ACHN (cell line): ENCODE measurements around the gene VDAC2.

Experiments
- DNase-seq: peaks from one replicate; pipeline ENCODE4 v3.0.0-alpha.2; 2015
- in situ Hi-C: cut with HindIII; loops from 2 replicates; pipeline ENCODE4 v1.10.0; 2017; ENCODE audit warnings: low sequenced_read_pairs, low pct_ligation_motif_present, low pct_unique_long_range_greater_than_20kb

VDAC2 gene

GRCh38 chr10:75240329-75241076 is 29.9 kb downstream of the VDAC2 start:
- no peak for DNase-seq
- in situ Hi-C loops = no loop called here

- in situ Hi-C loops = no loop called here
- no peak for DNase-seq
Measured at GRCh38 chr10:75243426-75243825, 32.8 kb downstream of the VDAC2 start.

DNA sequence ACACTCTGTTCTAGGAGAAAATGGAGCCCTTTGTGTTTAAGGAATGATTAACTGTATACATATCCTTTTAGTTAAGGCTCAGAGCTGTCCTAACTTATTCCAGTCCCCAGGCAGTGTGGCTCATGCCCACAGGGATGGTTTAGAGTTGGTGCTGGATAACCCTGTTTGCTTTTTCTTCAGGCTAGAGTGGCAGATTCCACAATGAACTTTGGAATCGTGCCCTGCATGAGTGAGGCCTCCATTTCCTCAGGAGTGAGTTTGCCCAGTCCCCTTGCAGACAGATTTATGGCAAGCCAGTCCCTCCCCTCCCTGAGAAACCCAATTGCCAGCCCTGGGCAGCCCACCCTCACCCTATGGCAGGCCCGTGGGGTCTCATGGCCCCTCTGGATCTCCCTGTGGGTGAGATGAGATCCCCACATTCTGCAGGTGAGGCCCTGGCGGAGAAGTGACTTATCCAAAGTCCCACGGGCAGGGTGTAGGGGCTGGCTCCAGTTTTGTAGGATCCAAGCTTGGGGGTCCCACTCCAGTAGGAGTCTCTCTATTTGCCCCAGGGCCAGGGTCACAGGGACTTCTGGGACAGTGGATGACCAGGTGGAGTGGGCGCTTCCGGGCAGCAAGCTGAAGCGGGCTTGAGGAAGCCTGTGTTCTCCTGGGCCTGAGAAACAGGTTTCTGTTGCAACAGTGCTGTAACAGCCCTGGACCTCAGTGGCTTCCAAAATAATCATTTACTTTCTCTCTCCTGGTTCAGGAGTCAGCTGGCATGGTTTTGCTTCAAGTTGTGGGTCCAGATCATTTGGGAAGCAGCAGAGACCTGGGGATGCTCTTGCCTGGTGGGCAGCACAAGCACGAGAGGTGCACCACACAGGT is 34.1 kb downstream of the VDAC2 start:
- DNase-seq = no peak
- in situ Hi-C loops = no loop called here

DNA sequence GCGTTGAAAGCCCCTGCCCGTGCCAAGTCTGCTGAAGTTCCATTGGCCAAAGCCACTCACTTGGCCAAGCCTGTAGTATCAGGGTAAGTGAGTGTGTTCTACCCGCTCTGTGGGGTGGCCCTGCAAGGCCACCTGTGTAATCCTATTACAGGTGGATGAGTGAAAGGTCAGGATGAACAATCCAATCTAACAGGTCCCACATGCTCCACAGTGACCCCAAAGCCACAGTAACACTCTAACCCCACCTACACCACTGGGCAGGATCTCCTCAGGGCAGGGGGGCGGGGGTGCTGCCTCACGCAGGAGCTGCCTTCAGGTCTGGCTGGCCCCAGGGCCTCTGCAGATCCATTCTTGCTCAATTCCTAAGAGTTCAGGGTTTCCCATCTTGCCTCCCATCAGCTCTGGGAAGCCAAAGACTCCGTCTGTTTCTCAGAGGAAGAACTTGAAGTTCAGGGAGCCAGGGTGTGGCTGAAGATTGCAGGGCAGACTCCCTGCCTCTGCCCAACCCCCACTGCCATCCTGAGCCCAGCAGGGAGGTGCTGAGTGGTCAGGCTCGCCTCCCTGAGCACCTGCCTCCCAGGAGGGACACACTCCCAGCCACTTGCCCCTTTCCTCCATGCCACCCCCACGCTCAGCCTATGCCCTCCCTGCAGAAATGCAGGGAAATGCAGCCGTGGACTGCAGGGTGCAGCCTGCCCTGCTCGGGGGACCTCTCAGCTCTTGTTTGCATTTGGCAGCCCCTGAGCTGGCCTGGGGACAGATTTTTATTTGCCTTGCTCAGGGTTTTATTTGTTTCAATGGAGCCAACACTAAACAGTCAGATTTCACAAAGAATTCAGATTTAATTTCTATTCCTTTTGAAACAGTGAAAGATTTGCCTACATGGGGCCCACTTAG is 35.0 kb downstream of the VDAC2 start:
- no peak for DNase-seq
- in situ Hi-C loops = no loop called here

- no peak for DNase-seq
- in situ Hi-C loops = no loop called here
Measured at GRCh38 chr10:75246506-75246905, 35.9 kb downstream of the VDAC2 start.

DNA sequence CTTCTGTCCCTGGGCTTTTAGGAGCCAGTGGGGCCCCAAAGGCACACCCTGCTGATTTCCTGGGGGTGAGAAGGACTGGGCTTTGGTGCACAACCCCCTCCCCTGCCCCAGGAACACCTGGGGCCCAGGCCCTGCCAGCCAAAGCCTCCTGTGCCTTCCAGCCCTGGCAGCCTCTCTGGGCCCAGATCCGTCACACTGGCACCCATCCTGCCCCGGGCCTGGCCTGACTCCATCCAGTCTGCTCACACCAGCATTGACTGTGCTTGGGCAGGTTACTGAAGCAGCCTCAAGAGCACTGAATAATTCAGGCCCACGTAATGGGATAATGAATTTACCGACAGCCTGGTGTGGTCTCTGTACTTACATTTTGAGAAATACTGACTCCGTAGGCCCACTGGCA is 37.2 kb downstream of the VDAC2 start:
- in situ Hi-C loops = no loop called here
- no peak for DNase-seq

DNA sequence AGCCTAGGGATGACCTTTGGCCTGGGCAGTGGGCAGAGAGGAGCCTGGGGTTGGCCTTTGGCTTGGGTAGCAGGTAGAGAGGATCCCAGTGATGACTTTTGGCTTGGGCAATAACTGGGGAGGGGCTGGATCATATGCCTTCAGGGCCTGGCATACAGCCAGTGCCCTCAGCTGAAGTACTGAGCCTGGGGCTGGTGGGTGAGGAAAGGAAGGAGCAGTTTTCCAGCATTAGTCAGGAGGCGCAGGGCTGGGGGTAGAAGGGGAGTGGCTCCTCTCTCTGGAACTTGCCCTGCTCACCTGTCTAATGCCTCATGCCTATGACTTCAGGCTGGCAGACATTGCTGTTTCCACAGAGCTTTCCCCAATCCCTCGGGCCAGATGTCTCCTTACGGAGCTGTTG is 40.3 kb downstream of the VDAC2 start:
- DNase-seq = no peak
- in situ Hi-C loops = no loop called here

- in situ Hi-C loops = no loop called here
- no peak for DNase-seq
Measured at GRCh38 chr10:75253281-75254220, 43.0 kb downstream of the VDAC2 start.

DNA sequence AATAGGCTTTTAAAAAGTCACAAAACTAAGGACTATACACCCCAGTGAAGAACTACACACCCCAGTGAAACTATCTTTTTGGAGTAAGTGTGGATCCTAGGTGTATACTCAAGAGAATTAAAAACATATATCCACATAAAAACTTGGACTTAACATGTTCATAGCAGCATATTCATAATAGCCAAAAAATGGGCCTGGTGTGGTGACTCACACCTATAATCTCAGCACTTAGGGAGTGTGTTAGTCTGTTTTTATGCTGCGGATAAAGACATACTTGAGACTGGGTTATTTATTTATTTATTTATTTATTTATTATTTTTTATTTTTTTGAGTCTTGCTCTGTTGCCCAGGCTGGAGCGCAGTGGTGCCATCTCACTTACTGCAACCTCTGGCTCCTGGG is 44.1 kb downstream of the VDAC2 start:
- DNase-seq = no peak
- in situ Hi-C loops = no loop called here

DNA sequence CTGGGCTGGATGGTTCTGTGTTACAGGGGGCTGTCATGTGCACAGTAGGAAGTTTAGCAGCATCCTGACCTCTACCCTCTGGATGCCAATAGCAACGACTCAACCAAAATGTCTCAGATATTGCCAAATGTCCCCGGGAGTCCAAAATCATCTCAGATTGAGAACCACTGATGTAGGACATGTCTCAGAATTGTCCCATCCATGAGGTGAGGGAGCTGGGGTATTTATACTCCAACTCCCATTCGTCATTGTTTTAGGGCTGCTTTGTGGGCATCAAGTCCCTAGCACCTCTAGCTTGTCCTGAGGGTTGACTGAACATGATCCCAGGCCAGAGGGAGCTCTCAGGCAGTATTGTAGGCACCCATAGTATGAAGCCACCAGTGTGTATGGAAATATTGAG is 50.4 kb downstream of the VDAC2 start:
- in situ Hi-C loops = no loop called here

DNA sequence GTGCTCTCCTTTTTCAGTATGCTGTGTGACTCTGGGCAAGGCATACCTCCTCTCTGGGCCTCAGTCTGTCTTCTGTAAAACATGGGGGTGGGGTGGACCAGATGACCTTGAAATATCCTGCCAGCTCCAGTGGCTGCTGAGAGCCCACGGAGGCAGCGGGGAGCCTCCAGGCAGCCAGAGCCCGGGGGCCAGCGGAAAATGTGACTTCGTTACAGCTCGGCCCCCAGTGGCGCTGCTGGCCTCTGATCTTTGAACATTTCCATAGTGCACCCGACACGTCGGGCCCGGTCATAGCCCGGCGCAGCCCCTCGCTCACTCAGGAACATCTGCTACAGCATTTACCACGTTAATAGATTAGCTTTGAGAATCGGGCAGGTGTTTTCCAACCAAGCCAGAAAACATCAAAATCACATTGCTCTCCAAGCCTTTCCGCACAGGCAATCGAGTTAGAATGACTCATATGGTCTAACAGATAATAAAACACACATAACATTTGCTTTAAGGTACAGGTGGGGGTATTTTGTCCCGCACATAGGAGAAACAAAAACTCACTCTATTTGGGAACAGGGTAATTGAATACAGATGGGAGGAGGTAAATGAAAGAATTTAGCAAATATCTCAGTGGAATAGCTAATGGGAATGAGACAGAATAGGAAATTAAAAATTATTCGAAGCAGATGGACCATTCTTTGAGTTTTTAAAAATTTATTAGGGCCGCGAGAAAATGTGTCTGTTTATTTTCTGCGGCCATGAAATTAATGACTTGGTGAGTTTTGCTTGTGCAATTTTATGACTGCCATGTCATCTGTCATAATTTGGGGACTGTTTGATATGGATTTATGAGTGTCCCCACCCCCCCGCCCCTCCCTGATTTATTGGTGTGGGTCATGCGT is 51.5 kb downstream of the VDAC2 start:
- in situ Hi-C loops = no loop called here
- no peak for DNase-seq

More for the DNA sequence above, 50.4 kb downstream of the VDAC2 start:
- no peak for DNase-seq

GRCh38 chr10:75263806-75264205 is 53.2 kb downstream of the VDAC2 start:
- in situ Hi-C loops = no loop called here
- DNase-seq = no peak

- in situ Hi-C loops = no loop called here
Measured at GRCh38 chr10:75265856-75266255, 55.3 kb downstream of the VDAC2 start.

GRCh38 chr10:75266945-75267344 is 56.3 kb downstream of the VDAC2 start:
- in situ Hi-C loops = no loop called here
- DNase-seq = no peak

More at GRCh38 chr10:75265856-75266255, 55.3 kb downstream of the VDAC2 start:
- no peak for DNase-seq

DNA sequence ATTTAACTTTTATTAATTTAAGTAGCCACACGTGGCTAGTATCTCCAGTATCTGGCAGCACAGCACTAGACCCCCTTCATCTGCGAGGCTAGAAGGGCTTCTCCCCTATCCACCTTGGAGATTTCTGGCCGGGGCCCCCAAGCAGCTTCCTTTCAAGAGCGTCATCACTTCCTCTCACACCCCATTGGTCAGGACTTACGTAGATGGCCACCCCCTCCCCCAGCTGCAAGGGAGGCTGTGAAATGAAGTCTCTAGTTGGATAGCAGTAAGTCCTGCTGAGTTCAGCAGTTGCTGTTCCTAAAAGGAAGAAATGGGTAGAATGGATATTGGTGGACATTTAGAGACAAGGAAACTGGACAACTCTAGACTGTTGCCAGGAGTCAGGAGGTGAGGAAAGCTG is 59.0 kb downstream of the VDAC2 start:
- in situ Hi-C loops = no loop called here

GRCh38 chr10:75272094-75272493 is 61.5 kb downstream of the VDAC2 start:
- DNase-seq = no peak
- in situ Hi-C loops = no loop called here

More for the DNA sequence above, 59.0 kb downstream of the VDAC2 start:
- DNase-seq = no peak

- in situ Hi-C loops = no loop called here
- DNase-seq = no peak
Measured at GRCh38 chr10:75272896-75273295, 62.3 kb downstream of the VDAC2 start.
